Neural progenitor cell (in vitro differentiated cells): ENCODE results near the gene KPNB1. TPM values are rescaled to one million over a fixed set of nuclear protein-coding genes. Genes with fewer than 3 reads are reported as not detected.
A peak's percentile ranks its signal among the peaks of the same experiment; 100 is the strongest.

Source experiments
- DNase-seq: peaks from one replicate; pipeline ENCODE4 v3.0.0-alpha.2; 2016; ENCODE audit warnings: low spot score
- H2AFZ ChIP-seq: fragments of 200-600 bp; sonication (generic); replicated peaks from 2 replicates; pipeline ENCODE4 v1.6.1; 2016; ENCODE audit warnings: antibody characterized with exemption
- H3F3A ChIP-seq: fragments of 200-600 bp; sonication (generic); 2 replicates; pipeline ENCODE4 v1.6.1; 2016; ENCODE audit warnings: antibody characterized with exemption, low read depth
- H3K27ac ChIP-seq: fragments of 200-600 bp; sonication (generic); 2 replicates; pipeline ENCODE4 v1.5.1; 2016; ENCODE audit warnings: mild to moderate bottlenecking
- H3K27me3 ChIP-seq: fragments of 200-600 bp; sonication (generic); 2 replicates; pipeline ENCODE4 v1.6.1; 2016; ENCODE audit warnings: mild to moderate bottlenecking, moderate library complexity
- H3K36me3 ChIP-seq: fragments of 200-600 bp; sonication (generic); 2 replicates; pipeline ENCODE4 v1.5.1; 2016
- H3K4me1 ChIP-seq: fragments of 200-600 bp; sonication (generic); 2 replicates; pipeline ENCODE4 v1.6.1; 2016; ENCODE audit warnings: mixed run types
- H3K4me2 ChIP-seq: fragments of 200-600 bp; sonication (generic); 2 replicates; pipeline ENCODE4 v1.6.1; 2016
- H3K4me3 ChIP-seq: fragments of 200-600 bp; sonication (generic); 2 replicates; pipeline ENCODE4 v1.5.1; 2016
- H3K79me2 ChIP-seq: fragments of 200-600 bp; sonication (generic); 2 replicates; pipeline ENCODE4 v1.6.1; 2016; ENCODE audit warnings: low read depth
- H3K9ac ChIP-seq: fragments of 200-600 bp; sonication (generic); 2 replicates; pipeline ENCODE4 v1.6.1; 2016
- H3K9me3 ChIP-seq: fragments of 200-600 bp; sonication (generic); 2 replicates; pipeline ENCODE4 v1.5.1; 2016; ENCODE audit warnings: low read depth
- H4K20me1 ChIP-seq: fragments of 200-600 bp; sonication (generic); 2 replicates; pipeline ENCODE4 v1.6.1; 2016; ENCODE audit warnings: low read depth
- H3K27ac Mint-ChIP-seq: 3 replicates; pipeline ENCODE4 v1.8.0; 2021; ENCODE audit warnings: mixed read lengths
- H3K27me3 Mint-ChIP-seq: 2 replicates; pipeline ENCODE4 v1.8.0; 2022; ENCODE audit warnings: low read depth, mild to moderate bottlenecking, inconsistent platforms, moderate library complexity, mixed read lengths; ENCODE audit not compliant: insufficient read depth
- H3K36me3 Mint-ChIP-seq: 3 replicates; pipeline ENCODE4 v1.8.0; 2021; ENCODE audit warnings: mixed read lengths
- H3K4me1 Mint-ChIP-seq: 3 replicates; pipeline ENCODE4 v1.8.0; 2021; ENCODE audit warnings: mixed read lengths
- H3K4me3 Mint-ChIP-seq: 3 replicates; pipeline ENCODE4 v1.8.0; 2021; ENCODE audit warnings: mild to moderate bottlenecking, moderate library complexity, mixed read lengths
- H3K9me3 Mint-ChIP-seq: 3 replicates; pipeline ENCODE4 v1.8.0; 2020; ENCODE audit warnings: mixed read lengths
- EZH2 ChIP-seq: fragments of 200-600 bp; sonication (generic); IDR thresholded peaks from 2 replicates; pipeline ENCODE4 v1.6.1; 2017; ENCODE audit warnings: antibody characterized with exemption, mild to moderate bottlenecking, moderate library complexity
- EZH2phosphoT487 ChIP-seq: fragments of 200-600 bp; sonication (generic); IDR thresholded peaks from 2 replicates; pipeline ENCODE4 v1.6.1; 2017; ENCODE audit warnings: antibody characterized with exemption
- total RNA-seq: library from RNA; depleted of rRNA; stranded (reverse); fragments of >200 nt; gene quantifications from 2 replicates; pipeline ENCODE4 v1.2.3, GENCODE V29; 2015; ENCODE audit warnings: low replicate concordance
- TF ChIP-seq, protein P1 (sequence below): fragments of 200-600 bp; sonication (generic); IDR thresholded peaks from 2 replicates; pipeline ENCODE4 v1.5.1; 2017; ENCODE audit warnings: antibody characterized with exemption, mild to moderate bottlenecking

Gene KPNB1
- total RNA-seq, 1 donor from 2014 or later = 543 TPM

DNA sequence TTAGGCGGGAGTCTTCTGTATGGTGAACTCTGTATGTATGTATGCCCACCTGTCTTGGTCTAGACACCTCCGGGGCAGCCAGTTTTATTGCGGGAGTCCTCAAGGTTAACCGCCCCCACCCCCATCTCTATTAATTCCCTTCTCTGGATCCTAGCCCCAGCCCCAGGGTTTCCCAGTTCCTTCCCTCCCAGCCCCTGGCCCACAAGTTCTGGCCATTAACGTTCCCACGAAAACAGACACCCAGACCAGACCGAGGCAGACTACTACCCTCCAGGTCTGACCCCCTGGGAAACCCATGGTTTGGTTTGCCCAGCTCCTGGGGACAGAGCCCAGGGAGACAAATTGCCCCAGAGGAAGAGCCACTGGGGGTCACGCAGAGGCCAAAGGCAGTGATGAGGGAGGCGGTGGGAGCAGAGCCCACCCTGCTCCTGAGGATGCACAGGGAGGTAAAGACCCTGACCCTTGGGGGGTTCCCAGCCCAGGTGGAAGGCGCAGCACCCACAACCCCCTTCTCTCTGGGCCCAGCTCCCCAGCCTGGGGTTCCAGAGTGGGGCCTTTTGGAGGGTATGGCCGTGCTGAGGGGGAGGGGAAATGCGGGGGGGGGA, 52.8 kb downstream of the KPNB1 start:
- H3K27me3 ChIP-seq = no peaks in the 10 kb centered on the region
- no peak overlapping the region for H3K27ac ChIP-seq
- DNase-seq = no peak
- Mint-ChIP-seq H3K36me3 (no peaks in the 10 kb centered on the region), H3K4me3 (no peak overlapping the region), H3K9me3 (no peaks in the 10 kb centered on the region), H3K4me1 (peaks cover 32% of the 10 kb centered on the region), H3K27me3 (peaks cover 4% of the 10 kb centered on the region), H3K27ac (peak overlapping the region; percentile 40)
- no peaks in the 10 kb centered on the region for H3K79me2 ChIP-seq
- H4K20me1 ChIP-seq = peaks cover 15% of the 10 kb centered on the region
- peaks cover 25% of the 10 kb centered on the region for H3K4me1 ChIP-seq
- TF ChIP-seq EZH2phosphoT487 (no peak), EZH2 (no peak)
- TF ChIP-seq, protein P1, sequence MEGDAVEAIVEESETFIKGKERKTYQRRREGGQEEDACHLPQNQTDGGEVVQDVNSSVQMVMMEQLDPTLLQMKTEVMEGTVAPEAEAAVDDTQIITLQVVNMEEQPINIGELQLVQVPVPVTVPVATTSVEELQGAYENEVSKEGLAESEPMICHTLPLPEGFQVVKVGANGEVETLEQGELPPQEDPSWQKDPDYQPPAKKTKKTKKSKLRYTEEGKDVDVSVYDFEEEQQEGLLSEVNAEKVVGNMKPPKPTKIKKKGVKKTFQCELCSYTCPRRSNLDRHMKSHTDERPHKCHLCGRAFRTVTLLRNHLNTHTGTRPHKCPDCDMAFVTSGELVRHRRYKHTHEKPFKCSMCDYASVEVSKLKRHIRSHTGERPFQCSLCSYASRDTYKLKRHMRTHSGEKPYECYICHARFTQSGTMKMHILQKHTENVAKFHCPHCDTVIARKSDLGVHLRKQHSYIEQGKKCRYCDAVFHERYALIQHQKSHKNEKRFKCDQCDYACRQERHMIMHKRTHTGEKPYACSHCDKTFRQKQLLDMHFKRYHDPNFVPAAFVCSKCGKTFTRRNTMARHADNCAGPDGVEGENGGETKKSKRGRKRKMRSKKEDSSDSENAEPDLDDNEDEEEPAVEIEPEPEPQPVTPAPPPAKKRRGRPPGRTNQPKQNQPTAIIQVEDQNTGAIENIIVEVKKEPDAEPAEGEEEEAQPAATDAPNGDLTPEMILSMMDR = no peak
- peaks cover 3% of the 10 kb centered on the region for H3F3A ChIP-seq
- no peak overlapping the region for H2AFZ ChIP-seq
- no peak overlapping the region for H3K9ac ChIP-seq
- no peaks in the 10 kb centered on the region for H3K36me3 ChIP-seq
- no peaks in the 10 kb centered on the region for H3K9me3 ChIP-seq
- H3K4me3 ChIP-seq = no peak overlapping the region
- H3K4me2 ChIP-seq = no peak overlapping the region

DNA sequence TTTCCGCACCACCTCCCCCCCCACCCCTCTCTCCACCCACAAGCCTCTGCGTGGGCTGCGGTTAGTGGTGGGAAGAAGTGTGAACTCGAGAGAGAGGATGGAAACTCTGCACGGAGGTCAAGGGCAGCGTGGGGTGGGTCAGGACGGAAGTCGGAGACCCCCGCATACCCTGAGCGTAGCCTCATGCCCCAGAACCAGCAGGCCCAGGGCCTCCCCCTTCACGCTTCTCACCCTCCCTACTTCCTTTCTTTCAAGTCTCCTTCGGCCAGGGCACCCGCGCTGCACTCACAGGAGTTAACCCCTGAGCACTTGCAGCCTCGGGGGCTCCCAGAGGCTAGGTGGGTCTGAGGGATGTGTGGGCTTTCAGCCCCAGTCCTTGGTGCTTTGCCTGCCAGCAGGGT, 53.5 kb downstream of the KPNB1 start:
- no peak for DNase-seq
- H3K27me3 ChIP-seq = peaks cover 2% of the 10 kb centered on the region
- Mint-ChIP-seq H3K27me3 (peaks cover 7% of the 10 kb centered on the region), H3K4me1 (peaks cover 37% of the 10 kb centered on the region), H3K9me3 (no peaks in the 10 kb centered on the region), H3K27ac (no peak overlapping the region), H3K4me3 (no peak overlapping the region), H3K36me3 (no peaks in the 10 kb centered on the region)
- peaks cover 25% of the 10 kb centered on the region for H3K4me1 ChIP-seq
- no peak overlapping the region for H3K27ac ChIP-seq
- no peak overlapping the region for H3K4me2 ChIP-seq
- H2AFZ ChIP-seq = no peak overlapping the region
- H3K4me3 ChIP-seq = no peak overlapping the region
- peaks cover 19% of the 10 kb centered on the region for H4K20me1 ChIP-seq
- peaks cover 3% of the 10 kb centered on the region for H3F3A ChIP-seq
- H3K9ac ChIP-seq = no peak overlapping the region
- TF ChIP-seq EZH2phosphoT487 = no peak
- no peak for TF ChIP-seq EZH2
- TF ChIP-seq, protein P1 = no peak
- no peaks in the 10 kb centered on the region for H3K79me2 ChIP-seq
- H3K36me3 ChIP-seq = no peaks in the 10 kb centered on the region
- no peaks in the 10 kb centered on the region for H3K9me3 ChIP-seq

DNA sequence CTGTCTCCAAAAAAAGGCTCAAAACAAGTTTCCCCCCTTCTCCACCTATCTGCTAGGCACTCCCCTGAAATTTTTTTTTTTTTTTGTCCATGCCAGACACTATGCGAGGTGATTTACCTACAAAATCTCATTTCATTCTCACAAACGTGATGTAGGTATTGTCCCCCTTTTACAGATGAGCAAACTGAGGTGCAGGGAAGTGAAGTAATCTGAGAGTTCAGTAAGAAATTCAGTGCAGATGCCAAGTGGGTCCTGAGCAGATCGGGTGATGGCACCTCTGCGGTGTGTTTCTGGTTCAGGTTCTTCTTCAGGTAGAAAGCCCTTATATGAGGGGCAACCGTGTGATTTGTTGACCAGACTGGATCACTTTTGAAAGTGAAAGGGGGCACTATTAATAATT, 54.0 kb downstream of the KPNB1 start:
- H3K27ac Mint-ChIP-seq = no peak overlapping the region
- peaks cover 7% of the 10 kb centered on the region for H3K27me3 Mint-ChIP-seq
- peaks cover 16% of the 10 kb centered on the region for H4K20me1 ChIP-seq

More for the DNA sequence above, 54.0 kb downstream of the KPNB1 start:
- H3K36me3 Mint-ChIP-seq = no peaks in the 10 kb centered on the region
- Histone ChIP-seq H3K27ac (no peak overlapping the region), H3K79me2 (no peaks in the 10 kb centered on the region), H2AFZ (no peak overlapping the region), H3F3A (peaks cover 3% of the 10 kb centered on the region), H3K9ac (no peak overlapping the region), H3K9me3 (no peaks in the 10 kb centered on the region), H3K4me2 (no peak overlapping the region), H3K4me3 (no peak overlapping the region), H3K36me3 (no peaks in the 10 kb centered on the region), H3K27me3 (peaks cover 4% of the 10 kb centered on the region), H3K4me1 (peaks cover 25% of the 10 kb centered on the region)
- DNase-seq = no peak
- H3K4me1 Mint-ChIP-seq = peaks cover 37% of the 10 kb centered on the region
- no peaks in the 10 kb centered on the region for H3K9me3 Mint-ChIP-seq
- peak overlapping the region; percentile 14 for H3K4me3 Mint-ChIP-seq
- TF ChIP-seq, protein P1 = no peak
- no peak for TF ChIP-seq EZH2
- TF ChIP-seq EZH2phosphoT487 = no peak
